Kidney (tissue), 14 donors: ENCODE results near the gene DBNL. TPM values are rescaled to one million over a fixed set of nuclear protein-coding genes. Genes with fewer than 3 reads are reported as not detected.
"Not testable (repeated sequence)": the region's sequence is repeated elsewhere in the genome, so short reads cannot be mapped to it uniquely, and the experiment has no call there.

Experiments used
- DNase-seq, 5 donors: peaks; one replicate each; pipeline ENCODE4 v3.0.0-alpha.2; 2013 to 2020
- FAIRE-seq: peaks from 2 replicates; lab custom pipeline; 2012; peaks lifted over from hg19 to GRCh38; lab: Jason Lieb, UNC
- H3K27ac ChIP-seq, 2 donors: one replicate each; pipeline ENCODE4 v1.7.0; 2013; ENCODE audit warnings: low read depth in 2 of 2, low read length in 2 of 2, inconsistent platforms in 1 of 2
- H3K27me3 ChIP-seq: one replicate; pipeline ENCODE4 v1.7.1; 2013; ENCODE audit warnings: low read length, inconsistent platforms; ENCODE audit not compliant: control insufficient read depth, insufficient read depth
- H3K36me3 ChIP-seq, 3 donors: one replicate each; pipeline versions ENCODE4 v1.7.0 to v1.7.1; 2013; ENCODE audit warnings: low read length in 3 of 3, control low read depth in 1 of 3, inconsistent platforms in 1 of 3; ENCODE audit not compliant: insufficient read depth in 3 of 3, control insufficient read depth in 2 of 3
- H3K4me1 ChIP-seq, 3 donors: one replicate each; pipeline versions ENCODE4 v1.7.0 to v1.7.1; 2013; ENCODE audit warnings: low read length in 3 of 3, inconsistent platforms in 1 of 3, low read depth in 1 of 3; ENCODE audit not compliant: control insufficient read depth in 2 of 3, insufficient read depth in 2 of 3
- H3K4me3 ChIP-seq, 3 donors: one replicate each; pipeline versions ENCODE4 v1.7.0 to v1.8.1; 2013; ENCODE audit warnings: low read length in 3 of 3, control low read depth in 1 of 3, inconsistent platforms in 1 of 3
- H3K9ac ChIP-seq, 3 donors: one replicate each; pipeline versions ENCODE4 v1.7.0 to v1.7.1; 2013; ENCODE audit warnings: low read length in 3 of 3, control low read depth in 1 of 3, inconsistent platforms in 1 of 3
- H3K9me3 ChIP-seq, 3 donors: one replicate each; pipeline versions ENCODE4 v1.7.0 to v1.7.1; 2013; ENCODE audit warnings: low read length in 3 of 3, control low read depth in 1 of 3, inconsistent platforms in 1 of 3; ENCODE audit not compliant: control insufficient read depth in 2 of 3, insufficient read depth in 1 of 3
- intact Hi-C: fragments of 100-400 bp; cut with DNase I; formaldehyde crosslinking; loops from one replicate; pipeline ENCODE4 v1.11.1; 2022
- polyA plus RNA-seq: library from polyadenylated mRNA; stranded (reverse); fragments of 350-450 nt; fragmentation: Illumina TruSeq; extraction: RNeasy Lipid Tissue Mini Kit (QIAGEN cat#74804); gene quantifications from one replicate; pipeline ENCODE4 v1.2.3, GENCODE V29; 2014; ENCODE audit warnings: low read depth, low replicate concordance; ENCODE audit not compliant: insufficient read depth
- total RNA-seq: library from RNA; stranded (reverse); fragmentation: NEBNext Ultra II Directional; extraction: Animal tissue kit (Norgen Biotek cat#: 25700); gene quantifications from one replicate; pipeline ENCODE4 v1.2.1, GENCODE V29; 2021
- TF ChIP-seq, protein P1 (sequence below): IDR thresholded peaks from 3 replicates; pipeline ENCODE4 v1.5.1; 2012; ENCODE audit warnings: mild to moderate bottlenecking, moderate library complexity, borderline replicate concordance; ENCODE audit not compliant: insufficient read depth; ENCODE audit errors: extremely low read depth
- donor health status: control.
- donor health status: control.
- donor health status: control.
- donor health status: control.
- donor health status: control.
- donor health status: DM: yes; HTN: yes; CAD: no.
- donor health status: Normal renal cell carcinoma (clear cell type).

The DBNL gene
- total and polyA plus RNA-seq, 2 donors from 2014 or later, result 85.9 to 103 TPM

DNA sequence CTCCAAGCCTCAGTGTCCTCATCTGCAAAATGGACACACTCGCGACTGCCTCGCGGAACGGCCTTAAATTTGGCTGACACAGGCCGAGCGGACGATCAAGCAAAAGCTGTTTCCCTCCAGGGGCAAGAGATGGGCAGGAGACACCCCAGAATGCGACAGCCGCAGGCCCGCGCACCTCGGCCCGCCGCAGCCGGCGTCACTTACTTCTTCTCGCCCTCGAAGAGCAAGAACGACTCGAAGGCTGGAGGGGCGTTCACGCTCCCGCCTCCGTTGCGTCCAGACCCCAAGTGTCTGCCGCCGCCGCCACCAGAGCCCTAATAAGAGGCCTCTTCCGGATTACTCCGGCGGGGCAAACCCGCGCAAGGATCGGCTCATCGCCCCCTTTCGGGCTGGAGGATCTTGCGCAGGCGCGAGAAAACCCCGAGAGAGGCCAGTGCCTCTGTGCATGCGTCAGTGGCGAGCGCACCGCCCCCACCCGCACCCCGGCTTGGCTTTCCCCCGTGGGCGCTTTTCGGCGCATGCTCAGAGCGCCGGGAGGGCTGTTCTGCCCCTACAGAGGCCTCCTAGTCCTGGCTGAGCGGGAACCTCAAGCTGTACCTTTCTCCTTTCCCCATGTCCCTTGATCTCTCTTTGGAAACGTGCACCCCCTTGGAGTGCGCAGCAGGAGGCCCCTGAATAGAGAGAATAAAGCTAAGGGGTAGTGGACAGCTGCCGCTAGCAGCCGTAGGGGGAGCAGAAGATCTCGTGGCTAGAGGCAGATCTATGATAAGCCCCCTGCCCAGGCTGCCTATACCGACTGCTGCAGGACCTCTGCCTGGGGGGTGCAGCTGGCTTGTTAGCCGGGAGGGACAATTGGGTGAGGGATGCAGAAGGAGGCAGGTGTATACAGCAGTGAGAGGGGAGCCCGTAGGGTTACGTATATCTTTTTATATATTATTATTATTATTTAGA, 25.4 kb upstream of the DBNL start:
- H3K9me3 ChIP-seq, H3K36me3 ChIP-seq, intact Hi-C loops, FAIRE-seq, H3K27me3 ChIP-seq, H3K4me1 ChIP-seq: not testable (repeated sequence)
- TF ChIP-seq, protein P1, sequence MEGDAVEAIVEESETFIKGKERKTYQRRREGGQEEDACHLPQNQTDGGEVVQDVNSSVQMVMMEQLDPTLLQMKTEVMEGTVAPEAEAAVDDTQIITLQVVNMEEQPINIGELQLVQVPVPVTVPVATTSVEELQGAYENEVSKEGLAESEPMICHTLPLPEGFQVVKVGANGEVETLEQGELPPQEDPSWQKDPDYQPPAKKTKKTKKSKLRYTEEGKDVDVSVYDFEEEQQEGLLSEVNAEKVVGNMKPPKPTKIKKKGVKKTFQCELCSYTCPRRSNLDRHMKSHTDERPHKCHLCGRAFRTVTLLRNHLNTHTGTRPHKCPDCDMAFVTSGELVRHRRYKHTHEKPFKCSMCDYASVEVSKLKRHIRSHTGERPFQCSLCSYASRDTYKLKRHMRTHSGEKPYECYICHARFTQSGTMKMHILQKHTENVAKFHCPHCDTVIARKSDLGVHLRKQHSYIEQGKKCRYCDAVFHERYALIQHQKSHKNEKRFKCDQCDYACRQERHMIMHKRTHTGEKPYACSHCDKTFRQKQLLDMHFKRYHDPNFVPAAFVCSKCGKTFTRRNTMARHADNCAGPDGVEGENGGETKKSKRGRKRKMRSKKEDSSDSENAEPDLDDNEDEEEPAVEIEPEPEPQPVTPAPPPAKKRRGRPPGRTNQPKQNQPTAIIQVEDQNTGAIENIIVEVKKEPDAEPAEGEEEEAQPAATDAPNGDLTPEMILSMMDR, result peak; percentile 58
- peak overlapping the region; percentile 70 to 79 (median 76) for H3K4me3 ChIP-seq
- peak overlapping the region; percentile 57 to 73 (median 71) for H3K9ac ChIP-seq
- H3K27ac ChIP-seq, result peak overlapping the region in 1 of 2 donors; percentile 17
- peak; percentile 98 to 99 (median 99) for DNase-seq

GRCh38 chr7:44019825-44020224, 24.7 kb upstream of the DBNL start:
- intact Hi-C loops, H3K4me3 ChIP-seq, H3K36me3 ChIP-seq, H3K27me3 ChIP-seq, H3K9ac ChIP-seq, H3K4me1 ChIP-seq, H3K9me3 ChIP-seq, FAIRE-seq, H3K27ac ChIP-seq: not testable (repeated sequence)
- peak in 1 of 5 donors; percentile 62 for DNase-seq

DNA sequence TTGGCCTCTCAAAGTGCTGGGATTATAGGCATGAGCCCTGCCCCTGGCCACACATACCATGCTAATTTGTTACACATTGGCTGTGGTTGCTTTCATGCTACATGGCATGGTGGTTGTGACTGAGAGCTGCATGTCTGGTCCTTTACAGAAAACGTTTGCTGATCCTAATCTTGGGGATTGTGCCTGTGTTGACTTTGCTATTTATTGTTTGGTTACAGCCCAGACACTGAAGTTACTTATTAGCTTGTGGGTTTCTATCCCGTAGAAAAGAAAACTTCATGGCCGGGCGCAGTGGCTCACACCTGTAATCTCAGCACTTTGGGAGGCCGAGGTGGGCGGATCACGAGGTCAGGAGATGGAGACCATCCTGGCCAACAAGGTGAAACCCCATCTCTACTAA, 22.4 kb upstream of the DBNL start:
- FAIRE-seq, H3K36me3 ChIP-seq, H3K4me1 ChIP-seq, H3K27me3 ChIP-seq, H3K9ac ChIP-seq, H3K9me3 ChIP-seq, DNase-seq, intact Hi-C loops, H3K4me3 ChIP-seq, H3K27ac ChIP-seq: not testable (repeated sequence)

GRCh38 chr7:44022796-44023467, 21.6 kb upstream of the DBNL start:
- intact Hi-C loops, DNase-seq: not testable (repeated sequence)

GRCh38 chr7:44029433-44029832, 15.1 kb upstream of the DBNL start:
- intact Hi-C loops, H3K9ac ChIP-seq, H3K9me3 ChIP-seq, H3K4me1 ChIP-seq, H3K27ac ChIP-seq, H3K36me3 ChIP-seq, FAIRE-seq, H3K4me3 ChIP-seq, H3K27me3 ChIP-seq: not testable (repeated sequence)
- DNase-seq, result peak in 1 of 5 donors; percentile 25

More at GRCh38 chr7:44022796-44023467, 21.6 kb upstream of the DBNL start:
- H3K36me3 ChIP-seq, FAIRE-seq, H3K4me1 ChIP-seq, H3K27ac ChIP-seq, H3K4me3 ChIP-seq, H3K27me3 ChIP-seq, H3K9me3 ChIP-seq, H3K9ac ChIP-seq: not testable (repeated sequence)

GRCh38 chr7:44030029-44030428, 14.5 kb upstream of the DBNL start:
- H3K9me3 ChIP-seq, H3K36me3 ChIP-seq, H3K27ac ChIP-seq, H3K4me3 ChIP-seq, FAIRE-seq, H3K9ac ChIP-seq, H3K27me3 ChIP-seq, H3K4me1 ChIP-seq, intact Hi-C loops, DNase-seq: not testable (repeated sequence)

GRCh38 chr7:44031319-44031718, 13.2 kb upstream of the DBNL start:
- H3K4me3 ChIP-seq, H3K4me1 ChIP-seq, H3K9me3 ChIP-seq, H3K27ac ChIP-seq, FAIRE-seq, H3K9ac ChIP-seq, H3K36me3 ChIP-seq, H3K27me3 ChIP-seq, DNase-seq, intact Hi-C loops: not testable (repeated sequence)
